Panc1 (cell line): ENCODE measurements around the gene PRPF40A.

ENCODE experiments used
- POLR2AphosphoS5 ChIP-seq: IDR thresholded peaks from 2 replicates; pipeline ENCODE4 v1.6.1; 2012; ENCODE audit warnings: mild to moderate bottlenecking, low read depth, low read length, moderate library complexity
- SIN3A ChIP-seq: IDR thresholded peaks from 2 replicates; pipeline ENCODE4 v1.6.1; 2012; ENCODE audit warnings: low read depth, mild to moderate bottlenecking, low read length, moderate library complexity, borderline replicate concordance; ENCODE audit not compliant: insufficient read depth
- TCF7L2 ChIP-seq: IDR thresholded peaks from 2 replicates; pipeline ENCODE4 v1.6.1; 2011; ENCODE audit warnings: mild to moderate bottlenecking, low read depth, low read length, inconsistent platforms
- TF ChIP-seq, protein P1 (sequence below): fragments of 450-650 bp; IDR thresholded peaks from 2 replicates; pipeline ENCODE4 v1.5.1; 2017; ENCODE audit warnings: mild to moderate bottlenecking
- TF ChIP-seq, protein P2 (sequence below), 2 experiments: IDR thresholded peaks; 2 replicates each; pipeline ENCODE4 v1.6.1; 2011 to 2012; ENCODE audit warnings: low read depth in 2 of 2, control low read depth in 1 of 2, low read length in 1 of 2, mild to moderate bottlenecking in 1 of 2, moderate library complexity in 1 of 2; ENCODE audit not compliant: insufficient read depth in 1 of 2

DNA sequence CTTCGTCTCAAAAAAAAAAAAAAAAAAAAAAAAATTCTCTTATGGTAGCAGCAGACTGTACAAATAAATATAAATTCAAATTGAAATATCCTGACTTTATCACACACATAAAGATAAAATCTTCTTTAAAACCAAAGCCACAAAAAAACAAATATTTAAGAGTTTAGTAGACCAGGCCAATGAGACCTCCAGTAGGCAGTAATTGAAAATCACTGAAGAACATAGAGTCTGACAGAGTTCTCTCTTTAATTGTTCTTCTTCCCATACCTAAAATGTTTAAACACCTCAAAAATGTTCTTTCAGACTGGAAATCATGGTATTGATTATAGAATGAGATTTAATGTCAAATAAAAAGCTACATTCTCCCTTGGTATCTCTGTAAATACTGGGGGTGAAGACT, 20.8 kb downstream of the PRPF40A start:
- TF ChIP-seq, protein P1, sequence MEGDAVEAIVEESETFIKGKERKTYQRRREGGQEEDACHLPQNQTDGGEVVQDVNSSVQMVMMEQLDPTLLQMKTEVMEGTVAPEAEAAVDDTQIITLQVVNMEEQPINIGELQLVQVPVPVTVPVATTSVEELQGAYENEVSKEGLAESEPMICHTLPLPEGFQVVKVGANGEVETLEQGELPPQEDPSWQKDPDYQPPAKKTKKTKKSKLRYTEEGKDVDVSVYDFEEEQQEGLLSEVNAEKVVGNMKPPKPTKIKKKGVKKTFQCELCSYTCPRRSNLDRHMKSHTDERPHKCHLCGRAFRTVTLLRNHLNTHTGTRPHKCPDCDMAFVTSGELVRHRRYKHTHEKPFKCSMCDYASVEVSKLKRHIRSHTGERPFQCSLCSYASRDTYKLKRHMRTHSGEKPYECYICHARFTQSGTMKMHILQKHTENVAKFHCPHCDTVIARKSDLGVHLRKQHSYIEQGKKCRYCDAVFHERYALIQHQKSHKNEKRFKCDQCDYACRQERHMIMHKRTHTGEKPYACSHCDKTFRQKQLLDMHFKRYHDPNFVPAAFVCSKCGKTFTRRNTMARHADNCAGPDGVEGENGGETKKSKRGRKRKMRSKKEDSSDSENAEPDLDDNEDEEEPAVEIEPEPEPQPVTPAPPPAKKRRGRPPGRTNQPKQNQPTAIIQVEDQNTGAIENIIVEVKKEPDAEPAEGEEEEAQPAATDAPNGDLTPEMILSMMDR, result no peak
- no peak for TF ChIP-seq SIN3A
- no peak for TF ChIP-seq POLR2AphosphoS5
- TF ChIP-seq, protein P2, sequence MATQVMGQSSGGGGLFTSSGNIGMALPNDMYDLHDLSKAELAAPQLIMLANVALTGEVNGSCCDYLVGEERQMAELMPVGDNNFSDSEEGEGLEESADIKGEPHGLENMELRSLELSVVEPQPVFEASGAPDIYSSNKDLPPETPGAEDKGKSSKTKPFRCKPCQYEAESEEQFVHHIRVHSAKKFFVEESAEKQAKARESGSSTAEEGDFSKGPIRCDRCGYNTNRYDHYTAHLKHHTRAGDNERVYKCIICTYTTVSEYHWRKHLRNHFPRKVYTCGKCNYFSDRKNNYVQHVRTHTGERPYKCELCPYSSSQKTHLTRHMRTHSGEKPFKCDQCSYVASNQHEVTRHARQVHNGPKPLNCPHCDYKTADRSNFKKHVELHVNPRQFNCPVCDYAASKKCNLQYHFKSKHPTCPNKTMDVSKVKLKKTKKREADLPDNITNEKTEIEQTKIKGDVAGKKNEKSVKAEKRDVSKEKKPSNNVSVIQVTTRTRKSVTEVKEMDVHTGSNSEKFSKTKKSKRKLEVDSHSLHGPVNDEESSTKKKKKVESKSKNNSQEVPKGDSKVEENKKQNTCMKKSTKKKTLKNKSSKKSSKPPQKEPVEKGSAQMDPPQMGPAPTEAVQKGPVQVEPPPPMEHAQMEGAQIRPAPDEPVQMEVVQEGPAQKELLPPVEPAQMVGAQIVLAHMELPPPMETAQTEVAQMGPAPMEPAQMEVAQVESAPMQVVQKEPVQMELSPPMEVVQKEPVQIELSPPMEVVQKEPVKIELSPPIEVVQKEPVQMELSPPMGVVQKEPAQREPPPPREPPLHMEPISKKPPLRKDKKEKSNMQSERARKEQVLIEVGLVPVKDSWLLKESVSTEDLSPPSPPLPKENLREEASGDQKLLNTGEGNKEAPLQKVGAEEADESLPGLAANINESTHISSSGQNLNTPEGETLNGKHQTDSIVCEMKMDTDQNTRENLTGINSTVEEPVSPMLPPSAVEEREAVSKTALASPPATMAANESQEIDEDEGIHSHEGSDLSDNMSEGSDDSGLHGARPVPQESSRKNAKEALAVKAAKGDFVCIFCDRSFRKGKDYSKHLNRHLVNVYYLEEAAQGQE (IDR thresholded peaks at IDR 0.05; ENCODE audit: insufficient read depth in 1 of 2, low read depth in 2 of 2, low read length in 1 of 2), result no peak
- no peak for TF ChIP-seq TCF7L2
